T-cell (primary cell): ENCODE results near the gene SCARF1. TPM values are rescaled to one million over a fixed set of nuclear protein-coding genes. Genes with fewer than 3 reads are reported as not detected.
A peak's percentile ranks its signal among the peaks of the same experiment; 100 is the strongest.
"Not testable (repeated sequence)": the region's sequence is repeated elsewhere in the genome, so short reads cannot be mapped to it uniquely, and the experiment has no call there.

Experiments
- ATAC-seq, 4 experiments: fragments of 200-7000 bp in 3 of 4; fragments of 150-1000 bp in 1 of 4; cut with Tn5 transposase; replicated peaks in 1 of 4; 1 replicate in 3 of 4; 2 replicates in 1 of 4; pipeline ENCODE4 v1.10.0; 2021; ENCODE audit warnings: moderate library complexity in 3 of 4, mild to moderate bottlenecking in 2 of 4, moderate number of reproducible peaks in 1 of 4
- CTCF ChIA-PET, 2 donors: fragments of 300-600 bp; sonication (Branson Sonifier 250); formaldehyde crosslinking; loops; one replicate each; lab custom pipeline; 2022; ENCODE audit warnings: antibody characterized with exemption in 2 of 2; lab: Charles Lee
- POLR2A ChIA-PET, 2 donors: fragments of 300-600 bp; sonication (Branson Sonifier 250); formaldehyde crosslinking; loops; one replicate each; lab custom pipeline; 2022; ENCODE audit warnings: antibody characterized with exemption in 2 of 2; lab: Charles Lee
- DNase-seq, 35 experiments: peaks; one replicate each; pipeline versions ENCODE4 v3.0.0 to v3.0.0-alpha.2; 2013 to 2023
- H3K27ac ChIP-seq: one replicate; pipeline ENCODE4 v1.5.1; 2013; ENCODE audit warnings: low read length
- H3K27me3 ChIP-seq, 2 experiments: replicated peaks in 1 of 2; 1 replicate in 1 of 2; 2 replicates in 1 of 2; pipeline versions ENCODE4 v1.6.1 to v1.7.0; 2013; ENCODE audit warnings: low read length in 1 of 2, mixed read lengths in 1 of 2; ENCODE audit not compliant: control insufficient read depth in 2 of 2, insufficient read depth in 2 of 2; ENCODE audit errors: extremely low read depth in 1 of 2
- H3K36me3 ChIP-seq, 2 donors: 1 replicate in 1 of 2; 2 replicates in 1 of 2; pipeline versions ENCODE4 v1.6.1 to v1.7.0; 2013; ENCODE audit warnings: low read length in 1 of 2; ENCODE audit not compliant: control insufficient read depth in 2 of 2, insufficient read depth in 1 of 2; ENCODE audit errors: extremely low read depth in 1 of 2
- H3K4me1 ChIP-seq, 2 experiments: 1 replicate in 1 of 2; 2 replicates in 1 of 2; pipeline versions ENCODE4 v1.6.1 to v1.7.0; 2013; ENCODE audit warnings: low read length in 2 of 2, mixed read lengths in 1 of 2; ENCODE audit not compliant: insufficient read depth in 2 of 2, control insufficient read depth in 1 of 2; ENCODE audit errors: extremely low read depth in 1 of 2
- H3K4me3 ChIP-seq, 2 donors: 1 replicate in 1 of 2; 2 replicates in 1 of 2; pipeline versions ENCODE4 v1.5.1 to v1.7.0; 2013; ENCODE audit warnings: mild to moderate bottlenecking in 2 of 2, low read length in 1 of 2, moderate library complexity in 1 of 2; ENCODE audit not compliant: control insufficient read depth in 1 of 2; ENCODE audit errors: extremely low read depth in 1 of 2
- H3K9me3 ChIP-seq: 2 replicates; pipeline ENCODE4 v1.7.0; 2013
- H3K27ac Mint-ChIP-seq, 2 donors: one replicate each; pipeline ENCODE4 v1.8.0; 2020 to 2021; ENCODE audit warnings: mild to moderate bottlenecking in 2 of 2, mixed read lengths in 2 of 2
- H3K27me3 Mint-ChIP-seq, 2 donors: one replicate each; pipeline ENCODE4 v1.8.0; 2021 to 2022; ENCODE audit warnings: mixed read lengths in 2 of 2
- H3K36me3 Mint-ChIP-seq: one replicate; pipeline ENCODE4 v1.8.0; 2021; ENCODE audit warnings: mixed read lengths
- H3K4me1 Mint-ChIP-seq, 3 donors: one replicate each; pipeline ENCODE4 v1.8.0; 2020 to 2022; ENCODE audit warnings: mixed read lengths in 3 of 3, mild to moderate bottlenecking in 1 of 3
- H3K4me3 Mint-ChIP-seq, 3 donors: one replicate each; pipeline ENCODE4 v1.8.0; 2020 to 2022; ENCODE audit warnings: mild to moderate bottlenecking in 3 of 3, mixed read lengths in 3 of 3, moderate library complexity in 3 of 3
- H3K9me3 Mint-ChIP-seq, 3 donors: one replicate each; pipeline ENCODE4 v1.8.0; 2020 to 2022; ENCODE audit warnings: mixed read lengths in 3 of 3
- WGBS: methylation state at CpG from one replicate; pipeline ENCODE4 v1.1.5; 2013; ENCODE audit warnings: missing lambda C conversion rate; ENCODE audit not compliant: insufficient coverage; 5-methylcytosine and 5-hydroxymethylcytosine counted together
- total RNA-seq, 35 experiments: library from RNA in 6 of 35; stranded (reverse) in 6 of 35; fragments of 120-200 nt in 1 of 35; gene quantifications; one replicate each; pipeline versions ENCODE4 v1.2.1 to v1.2.4 and lab custom pipeline; 2013 to 2026

SCARF1 gene
- total RNA-seq: 1 to 10 TPM in 4 of 5 donors, under 1 TPM in 1; 0.83 to 2.0 (median 1.5) TPM
- total RNA-seq (2013): 0.42 TPM
- 1.3 to 6.5 (median 2.1) reads per million in 29 experiments for total RNA-seq (lab: John Stamatoyannopoulos, UW)

- Mint-ChIP-seq H3K9me3 (no peaks in the 10 kb centered on the region), H3K4me3 (peak within 1 kb of the TSS; percentile 69 to 87 (median 80)), H3K4me1 (peaks cover 21 to 40% (median 26%) of the 10 kb centered on the region in 3 donors), H3K36me3 (no peaks in the 10 kb centered on the region), H3K27me3 (no peaks in the 10 kb centered on the region), H3K27ac (peak within 1 kb of the TSS in 1 of 2 donors; percentile 27)
- no peaks in the 10 kb centered on the region for H3K9me3 ChIP-seq
- CTCF ChIA-PET: interaction anchor here in 1 of 2 donors (0.5 kb wide), 1 partner anchor 392 kb away, joined by 4 read pairs; no protein-coding TSS in a partner anchor
- WGBS: 72% methylated on average over 16 of the region's 25 CpGs
- no peak within 1 kb of the TSS for H3K4me3 ChIP-seq
- no peak for ATAC-seq
- H3K4me1 ChIP-seq: peaks cover 15 to 46% of the 10 kb centered on the region in 2 experiments
- H3K36me3 ChIP-seq: peaks cover 0 to 6% of the 10 kb centered on the region in 2 donors
- DNase-seq: no peak
- peaks cover 0 to 17% of the 10 kb centered on the region in 2 experiments for H3K27me3 ChIP-seq
- H3K27ac ChIP-seq: no peak within 1 kb of the TSS
- POLR2A ChIA-PET: interaction anchor here (0.5 kb wide), 2 partner anchors 12 to 399 kb away, joined by 4 to 14 read pairs; no protein-coding TSS in a partner anchor
These were observed at the start of gene SCARF1 for GRCh38 chr17:1645207-1646171. SCARF1 (minus strand) TSS chr17:1645732; CDS start chr17:1645697, 35 bp downstream.

- H3K4me3 Mint-ChIP-seq: no peak overlapping the region
- 75% methylated on average over 6 of the region's 7 CpGs for WGBS
- CTCF ChIA-PET: no interaction called here
- Histone ChIP-seq H3K27me3 (peaks cover 0 to 11% of the 10 kb centered on the region in 2 experiments), H3K27ac (no peak overlapping the region), H3K9me3 (no peaks in the 10 kb centered on the region), H3K36me3 (no peaks in the 10 kb centered on the region), H3K4me3 (no peak overlapping the region), H3K4me1 (no peaks in the 10 kb centered on the region)
- no peaks in the 10 kb centered on the region for H3K4me1 Mint-ChIP-seq
- peaks cover 2 to 4% of the 10 kb centered on the region in 2 donors for H3K27me3 Mint-ChIP-seq
- no peak overlapping the region for H3K27ac Mint-ChIP-seq
- DNase-seq (no peak), ATAC-seq (no peak)
- H3K9me3 Mint-ChIP-seq: no peaks in the 10 kb centered on the region
- H3K36me3 Mint-ChIP-seq: no peaks in the 10 kb centered on the region
- POLR2A ChIA-PET: no interaction called here
These were observed 47.8 kb upstream of the SCARF1 start for GRCh38 chr17:1693339-1693738.

- ChIA-PET POLR2A (no interaction called here), CTCF (no interaction called here)
- 100% methylated on average over 1 of the region's 8 CpGs for WGBS
- H3K9me3 Mint-ChIP-seq: no peaks in the 10 kb centered on the region
- no peaks in the 10 kb centered on the region for H3K36me3 ChIP-seq
- peaks cover 2 to 4% of the 10 kb centered on the region in 2 donors for H3K27me3 Mint-ChIP-seq
- no peaks in the 10 kb centered on the region for H3K9me3 ChIP-seq
- H3K36me3 Mint-ChIP-seq: no peaks in the 10 kb centered on the region
- H3K4me1 ChIP-seq: no peaks in the 10 kb centered on the region
- H3K27me3 ChIP-seq: peaks cover 0 to 7% of the 10 kb centered on the region in 2 experiments
- no peak overlapping the region for H3K27ac Mint-ChIP-seq
- ATAC-seq (no peak), DNase-seq (no peak)
- H3K4me1 Mint-ChIP-seq: peaks cover 0 to 2% (median 0%) of the 10 kb centered on the region in 3 donors
- no peak overlapping the region for H3K27ac ChIP-seq
- no peak overlapping the region for H3K4me3 Mint-ChIP-seq
- H3K4me3 ChIP-seq: no peak overlapping the region
These were observed 45.2 kb upstream of the SCARF1 start for GRCh38 chr17:1690544-1691221.

GRCh38 chr17:1688405-1688804 lies 42.9 kb upstream of the SCARF1 start:
- WGBS: no CpG with 5 or more reads among the region's 6 CpGs
- POLR2A ChIA-PET: interaction anchor here in 1 of 2 donors (1.3 kb wide), 1 partner anchor 28 kb away, joined by 3 read pairs; no protein-coding TSS in a partner anchor
- H3K27ac Mint-ChIP-seq: not testable (repeated sequence)

GRCh38 chr17:1686086-1686485 lies 40.6 kb upstream of the SCARF1 start:
- peak overlapping the region in 1 of 3 donors; percentile 15 for H3K4me3 Mint-ChIP-seq
- DNase-seq: no peak
- Histone ChIP-seq H3K36me3 (peaks cover 6 to 25% of the 10 kb centered on the region in 2 donors), H3K4me1 (peaks cover 9 to 29% of the 10 kb centered on the region in 2 experiments), H3K27me3 (no peaks in the 10 kb centered on the region), H3K9me3 (no peaks in the 10 kb centered on the region), H3K27ac (no peak overlapping the region), H3K4me3 (no peak overlapping the region)
- POLR2A ChIA-PET: no interaction called here
- ATAC-seq: no peak
- peaks cover 30% of the 10 kb centered on the region for H3K36me3 Mint-ChIP-seq
- no peak overlapping the region for H3K27ac Mint-ChIP-seq
- H3K4me1 Mint-ChIP-seq: peaks cover 35 to 39% (median 38%) of the 10 kb centered on the region in 3 donors
- 93% methylated on average over 3 of the region's 7 CpGs for WGBS
- no peaks in the 10 kb centered on the region for H3K27me3 Mint-ChIP-seq
- CTCF ChIA-PET: no interaction called here
- no peaks in the 10 kb centered on the region for H3K9me3 Mint-ChIP-seq

More at GRCh38 chr17:1688405-1688804, 42.9 kb upstream of the SCARF1 start:
- CTCF ChIA-PET, H3K9me3 Mint-ChIP-seq, H3K27ac ChIP-seq, H3K9me3 ChIP-seq, H3K4me3 ChIP-seq, H3K4me3 Mint-ChIP-seq, DNase-seq, H3K27me3 Mint-ChIP-seq, ATAC-seq, H3K36me3 ChIP-seq, H3K27me3 ChIP-seq: not testable (repeated sequence)
- Mint-ChIP-seq H3K4me1 (peaks cover 14 to 19% (median 18%) of the 10 kb centered on the region in 3 donors), H3K36me3 (peaks cover 12% of the 10 kb centered on the region)
- H3K4me1 ChIP-seq: peaks cover 6 to 14% of the 10 kb centered on the region in 2 experiments
